ENCODE data around the gene PCSK4.

- TF ChIP-seq CTCF (conservative IDR thresholded peaks at IDR 0.05; ENCODE audit: low read depth, low read length) (no peak), EZH2 (IDR thresholded peaks at IDR 0.05; ENCODE audit: low read length, unreplicated experiment) (no peak), EZH2phosphoT487 (IDR thresholded peaks at IDR 0.05; ENCODE audit: borderline replicate concordance, low read length) (no peak)
Measured at GRCh38 chr19:1524287-1524971, 34.3 kb upstream of the PCSK4 start.
